Neural cell (in vitro differentiated cells): ENCODE measurements around the gene AQP12A. TPM values are rescaled to one million over a fixed set of nuclear protein-coding genes. Genes with fewer than 3 reads are reported as not detected.
"Not testable (repeated sequence)": the region's sequence is repeated elsewhere in the genome, so short reads cannot be mapped to it uniquely, and the experiment has no call there.

Source experiments
- H2AFZ ChIP-seq: fragments of 200-600, 300-800 bp; sonication (generic), shearing (Covaris generic); 2 replicates; pipeline ENCODE4 v1.6.0; 2014; ENCODE audit warnings: low read depth, mild to moderate bottlenecking, antibody characterized with exemption, low read length, moderate library complexity
- H3F3A ChIP-seq: fragments of 200-600 bp; shearing (Covaris generic); 2 replicates; pipeline ENCODE4 v1.6.1; 2016; ENCODE audit warnings: mild to moderate bottlenecking, moderate library complexity, mixed read lengths, antibody characterized with exemption, low read length; ENCODE audit not compliant: insufficient read depth, poor library complexity, severe bottlenecking
- H3K27ac ChIP-seq: fragments of 200-600, 300-800 bp; sonication (generic), shearing (Covaris generic); 2 replicates; pipeline ENCODE4 v1.5.1; 2014; ENCODE audit warnings: mild to moderate bottlenecking, low read length, moderate library complexity
- H3K27me3 ChIP-seq: fragments of 300-800, 200-600 bp; sonication (generic), shearing (Covaris generic); 2 replicates; pipeline ENCODE4 v1.6.0; 2014; ENCODE audit warnings: mild to moderate bottlenecking, low read depth, low read length, moderate library complexity; ENCODE audit not compliant: insufficient read depth
- H3K36me3 ChIP-seq: fragments of 300-800, 200-600 bp; sonication (generic), shearing (Covaris generic); 2 replicates; pipeline ENCODE4 v1.5.1; 2014; ENCODE audit warnings: mild to moderate bottlenecking, antibody characterized with exemption, low read length, moderate library complexity; ENCODE audit not compliant: insufficient read depth
- H3K4me2 ChIP-seq: fragments of 300-800, 200-600 bp; sonication (generic), shearing (Covaris generic); 2 replicates; pipeline ENCODE4 v1.6.0; 2014; ENCODE audit warnings: mild to moderate bottlenecking, low read length
- H3K4me3 ChIP-seq: fragments of 300-800, 200-600 bp; sonication (generic), shearing (Covaris generic); 2 replicates; pipeline ENCODE4 v1.5.1; 2014; ENCODE audit warnings: mild to moderate bottlenecking, low read length, moderate library complexity
- H3K79me2 ChIP-seq: fragments of 200-600 bp; shearing (Covaris generic); replicated peaks from 2 replicates; pipeline ENCODE4 v1.6.0; 2014; ENCODE audit warnings: mild to moderate bottlenecking, low read length, moderate library complexity; ENCODE audit not compliant: insufficient read depth
- H3K9ac ChIP-seq: fragments of 300-800, 200-600 bp; sonication (generic), shearing (Covaris generic); 2 replicates; pipeline ENCODE4 v1.6.1; 2016; ENCODE audit warnings: mild to moderate bottlenecking, low read length, mixed read lengths
- H3K9me2 ChIP-seq: fragments of 200-600 bp; shearing (Covaris generic); 2 replicates; pipeline ENCODE4 v1.6.1; 2016; ENCODE audit warnings: mild to moderate bottlenecking, low read length, mixed read lengths; ENCODE audit not compliant: insufficient read depth
- H3K9me3 ChIP-seq: fragments of 200-600, 300-800 bp; sonication (generic), shearing (Covaris generic); 2 replicates; pipeline ENCODE4 v1.6.1; 2016; ENCODE audit warnings: mild to moderate bottlenecking, mixed run types, low read length, moderate library complexity, mixed read lengths
- H4K20me1 ChIP-seq: fragments of 200-600 bp; shearing (Covaris generic); 2 replicates; pipeline ENCODE4 v1.6.1; 2016; ENCODE audit warnings: mild to moderate bottlenecking, mixed run types; ENCODE audit not compliant: insufficient read depth
- CTCF ChIP-seq: fragments of 450-650 bp; IDR thresholded peaks from 2 replicates; pipeline ENCODE4 v1.5.1; 2014; ENCODE audit warnings: antibody characterized with exemption, mild to moderate bottlenecking, moderate library complexity; ENCODE audit not compliant: poor library complexity, severe bottlenecking
- EZH2 ChIP-seq: fragments of 200-600, 300-800 bp; shearing (Covaris generic), sonication (generic); IDR thresholded peaks from 2 replicates; pipeline ENCODE4 v1.6.1; 2014; ENCODE audit warnings: antibody characterized with exemption, low read length, borderline replicate concordance, mild to moderate bottlenecking; ENCODE audit not compliant: insufficient read depth, poor library complexity, severe bottlenecking
- MXI1 ChIP-seq: fragments of 450-650 bp; conservative IDR thresholded peaks from 2 replicates; pipeline ENCODE4 v1.6.1; 2014; ENCODE audit warnings: antibody characterized with exemption, mild to moderate bottlenecking; ENCODE audit not compliant: poor library complexity, severe bottlenecking
- POLR2AphosphoS5 ChIP-seq: IDR thresholded peaks from 2 replicates; pipeline ENCODE4 v1.6.1; 2012
- RAD21 ChIP-seq: fragments of 450-650 bp; conservative IDR thresholded peaks from 2 replicates; pipeline ENCODE4 v1.6.1; 2014; ENCODE audit warnings: antibody characterized with exemption, mild to moderate bottlenecking, moderate library complexity
- SMC3 ChIP-seq: fragments of 450-650 bp; conservative IDR thresholded peaks from 2 replicates; pipeline ENCODE4 v1.6.1; 2014; ENCODE audit warnings: antibody characterized with exemption, mild to moderate bottlenecking, moderate library complexity; ENCODE audit not compliant: poor library complexity
- TAF1 ChIP-seq: IDR thresholded peaks from 2 replicates; pipeline ENCODE4 v1.6.1; 2012; ENCODE audit warnings: low read depth
- polyA plus RNA-seq: library from polyadenylated mRNA; depleted of rRNA; stranded (reverse); fragments of >200 nt; gene quantifications from 2 replicates; pipeline ENCODE4 v1.2.3, GENCODE V29; 2014
- TF ChIP-seq, protein P1 (sequence below): IDR thresholded peaks from 2 replicates; pipeline ENCODE4 v1.6.1; 2012; ENCODE audit warnings: borderline replicate concordance

The AQP12A gene
- polyA plus RNA-seq, 1 donor from 2014 or later = not detected

- H3K27me3 ChIP-seq, H3F3A ChIP-seq, H4K20me1 ChIP-seq, H3K27ac ChIP-seq, H3K4me3 ChIP-seq, H3K9ac ChIP-seq, H3K36me3 ChIP-seq, H3K9me2 ChIP-seq, H3K4me2 ChIP-seq, H3K79me2 ChIP-seq, H2AFZ ChIP-seq, H3K9me3 ChIP-seq: not testable (repeated sequence)
These were observed 8.2 kb downstream of the AQP12A start for GRCh38 chr2:240699835-240700234.

GRCh38 chr2:240700616-240701015 lies 8.9 kb downstream of the AQP12A start:
- H3K36me3 ChIP-seq, H2AFZ ChIP-seq, H3K9me2 ChIP-seq, H3F3A ChIP-seq, H3K27me3 ChIP-seq, H3K79me2 ChIP-seq, H4K20me1 ChIP-seq, H3K9ac ChIP-seq, H3K4me2 ChIP-seq, H3K9me3 ChIP-seq, H3K27ac ChIP-seq, H3K4me3 ChIP-seq: not testable (repeated sequence)

DNA sequence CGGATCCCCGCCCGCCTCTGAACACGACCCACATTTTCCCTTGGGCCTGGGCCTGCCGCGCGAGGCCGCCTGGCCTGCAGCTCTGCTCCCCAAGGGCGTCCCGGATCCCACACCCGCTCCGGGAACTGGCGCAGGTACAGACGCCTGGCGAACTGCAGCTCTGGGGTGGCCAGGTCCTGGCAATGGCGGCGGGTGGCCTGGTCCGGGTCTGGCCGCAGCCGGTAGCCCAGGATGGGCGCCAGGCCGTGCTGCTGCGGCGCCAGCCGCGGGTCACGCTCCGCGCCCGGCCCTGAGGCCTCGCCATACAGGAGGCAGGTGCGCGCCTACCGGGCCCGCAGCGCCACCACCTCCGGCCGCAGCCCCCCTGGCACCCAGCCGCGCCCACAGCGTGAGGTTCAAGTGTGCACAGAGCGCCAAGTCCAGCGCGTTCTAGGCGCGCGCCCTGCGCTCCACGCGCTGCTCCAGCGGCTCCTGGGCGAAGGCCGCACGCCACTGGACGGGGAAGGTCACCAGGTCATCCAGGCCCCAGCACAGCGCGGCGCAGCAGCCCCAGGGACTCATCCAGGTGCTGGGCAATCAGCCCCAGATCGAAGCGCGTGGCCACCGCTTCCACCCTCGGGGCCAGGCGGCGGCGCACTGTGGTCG lies 9.5 kb downstream of the AQP12A start:
- H3K4me3 ChIP-seq = no peak overlapping the region
- H3K9me3 ChIP-seq = no peaks in the 10 kb centered on the region
- no peaks in the 10 kb centered on the region for H3K27me3 ChIP-seq
- H3K9me2 ChIP-seq = no peaks in the 10 kb centered on the region
- no peak overlapping the region for H2AFZ ChIP-seq
- H4K20me1 ChIP-seq = no peaks in the 10 kb centered on the region
- H3K9ac ChIP-seq = no peak overlapping the region
- H3K79me2 ChIP-seq = no peaks in the 10 kb centered on the region
- H3K36me3 ChIP-seq = no peaks in the 10 kb centered on the region
- TF ChIP-seq SMC3 (no peak), POLR2AphosphoS5 (no peak), MXI1 (no peak), CTCF (no peak), RAD21 (no peak), TAF1 (no peak), EZH2 (no peak)
- TF ChIP-seq, protein P1, sequence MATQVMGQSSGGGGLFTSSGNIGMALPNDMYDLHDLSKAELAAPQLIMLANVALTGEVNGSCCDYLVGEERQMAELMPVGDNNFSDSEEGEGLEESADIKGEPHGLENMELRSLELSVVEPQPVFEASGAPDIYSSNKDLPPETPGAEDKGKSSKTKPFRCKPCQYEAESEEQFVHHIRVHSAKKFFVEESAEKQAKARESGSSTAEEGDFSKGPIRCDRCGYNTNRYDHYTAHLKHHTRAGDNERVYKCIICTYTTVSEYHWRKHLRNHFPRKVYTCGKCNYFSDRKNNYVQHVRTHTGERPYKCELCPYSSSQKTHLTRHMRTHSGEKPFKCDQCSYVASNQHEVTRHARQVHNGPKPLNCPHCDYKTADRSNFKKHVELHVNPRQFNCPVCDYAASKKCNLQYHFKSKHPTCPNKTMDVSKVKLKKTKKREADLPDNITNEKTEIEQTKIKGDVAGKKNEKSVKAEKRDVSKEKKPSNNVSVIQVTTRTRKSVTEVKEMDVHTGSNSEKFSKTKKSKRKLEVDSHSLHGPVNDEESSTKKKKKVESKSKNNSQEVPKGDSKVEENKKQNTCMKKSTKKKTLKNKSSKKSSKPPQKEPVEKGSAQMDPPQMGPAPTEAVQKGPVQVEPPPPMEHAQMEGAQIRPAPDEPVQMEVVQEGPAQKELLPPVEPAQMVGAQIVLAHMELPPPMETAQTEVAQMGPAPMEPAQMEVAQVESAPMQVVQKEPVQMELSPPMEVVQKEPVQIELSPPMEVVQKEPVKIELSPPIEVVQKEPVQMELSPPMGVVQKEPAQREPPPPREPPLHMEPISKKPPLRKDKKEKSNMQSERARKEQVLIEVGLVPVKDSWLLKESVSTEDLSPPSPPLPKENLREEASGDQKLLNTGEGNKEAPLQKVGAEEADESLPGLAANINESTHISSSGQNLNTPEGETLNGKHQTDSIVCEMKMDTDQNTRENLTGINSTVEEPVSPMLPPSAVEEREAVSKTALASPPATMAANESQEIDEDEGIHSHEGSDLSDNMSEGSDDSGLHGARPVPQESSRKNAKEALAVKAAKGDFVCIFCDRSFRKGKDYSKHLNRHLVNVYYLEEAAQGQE = no peak
- no peak overlapping the region for H3K4me2 ChIP-seq
- H3K27ac ChIP-seq = no peak overlapping the region
- H3F3A ChIP-seq = no peaks in the 10 kb centered on the region
